Stomach smooth muscle (tissue), 2 donors: ENCODE results near the gene CLPTM1L.

Experiments used
- H3K27ac ChIP-seq: one replicate; pipeline ENCODE4 v1.7.0; 2013; ENCODE audit warnings: mild to moderate bottlenecking, low read length, inconsistent platforms
- H3K27me3 ChIP-seq, 2 donors: one replicate each; pipeline ENCODE4 v1.7.0; 2013; ENCODE audit warnings: low read length in 2 of 2; ENCODE audit not compliant: insufficient read depth in 2 of 2, control insufficient read depth in 1 of 2
- H3K36me3 ChIP-seq, 2 donors: one replicate each; pipeline ENCODE4 v1.7.0; 2013; ENCODE audit warnings: low read length in 2 of 2; ENCODE audit not compliant: control insufficient read depth in 2 of 2, insufficient read depth in 2 of 2
- H3K4me1 ChIP-seq: one replicate; pipeline ENCODE4 v1.7.0; 2013; ENCODE audit warnings: low read length; ENCODE audit not compliant: control insufficient read depth, insufficient read depth
- H3K4me3 ChIP-seq, 2 donors: one replicate each; pipeline ENCODE4 v1.7.0; 2013; ENCODE audit warnings: low read length in 2 of 2
- H3K9ac ChIP-seq, 2 donors: one replicate each; pipeline ENCODE4 v1.7.0; 2013; ENCODE audit warnings: low read length in 2 of 2, mild to moderate bottlenecking in 1 of 2
- H3K9me3 ChIP-seq, 2 donors: one replicate each; pipeline ENCODE4 v1.7.0; 2013; ENCODE audit warnings: low read length in 2 of 2; ENCODE audit not compliant: control insufficient read depth in 2 of 2
- donor health status: healthy.
- donor health status: Pancreatic carcinoma.

CLPTM1L gene

DNA sequence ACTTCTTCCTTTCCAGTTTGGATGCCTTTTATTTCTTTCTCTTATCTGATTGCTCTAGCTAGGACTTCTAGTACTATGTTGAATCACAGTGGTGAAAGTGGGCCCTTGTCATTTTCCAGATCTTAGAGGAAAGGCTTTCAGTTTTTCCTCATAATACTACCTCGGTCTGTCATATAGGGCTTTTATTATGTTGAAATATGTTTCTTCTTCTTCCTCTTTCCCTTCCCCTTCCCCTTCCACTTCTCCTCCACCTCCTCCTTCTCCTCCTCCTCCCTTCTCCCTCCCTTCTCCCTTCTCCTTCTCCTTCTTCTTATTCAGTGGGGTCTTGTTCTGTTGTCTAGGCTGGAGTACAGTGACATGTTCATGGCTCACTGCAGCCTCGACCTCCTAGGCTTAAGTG, 40.9 kb downstream of the CLPTM1L start:
- Histone ChIP-seq H3K4me3 (no peak overlapping the region), H3K9ac (no peak overlapping the region), H3K27ac (no peak overlapping the region)

GRCh38 chr5:1302258-1302657, 42.6 kb downstream of the CLPTM1L start:
- no peaks in the 10 kb centered on the region for H3K4me1 ChIP-seq
- no peak overlapping the region for H3K9ac ChIP-seq
- H3K27ac ChIP-seq: no peak overlapping the region
- H3K36me3 ChIP-seq: no peaks in the 10 kb centered on the region
- H3K9me3 ChIP-seq: no peaks in the 10 kb centered on the region
- H3K27me3 ChIP-seq: peaks cover 0 to 5% of the 10 kb centered on the region in 2 donors
- no peak overlapping the region for H3K4me3 ChIP-seq

More for the DNA sequence above, 40.9 kb downstream of the CLPTM1L start:
- Histone ChIP-seq H3K27me3 (no peaks in the 10 kb centered on the region), H3K36me3 (no peaks in the 10 kb centered on the region), H3K4me1 (no peaks in the 10 kb centered on the region), H3K9me3 (no peaks in the 10 kb centered on the region)

- no peaks in the 10 kb centered on the region for H3K4me1 ChIP-seq
- H3K36me3 ChIP-seq: no peaks in the 10 kb centered on the region
- H3K27ac ChIP-seq: no peak overlapping the region
- no peak overlapping the region for H3K4me3 ChIP-seq
- no peaks in the 10 kb centered on the region for H3K9me3 ChIP-seq
- H3K27me3 ChIP-seq: peaks cover 3 to 8% of the 10 kb centered on the region in 2 donors
- H3K9ac ChIP-seq: no peak overlapping the region
Observed at GRCh38 chr5:1300581-1301083, 44.3 kb downstream of the CLPTM1L start.

- Histone ChIP-seq H3K9ac (no peak overlapping the region), H3K9me3 (no peaks in the 10 kb centered on the region), H3K27me3 (peaks cover 8 to 9% of the 10 kb centered on the region in 2 donors), H3K4me3 (no peak overlapping the region), H3K4me1 (no peaks in the 10 kb centered on the region), H3K27ac (no peak overlapping the region), H3K36me3 (no peaks in the 10 kb centered on the region)
Observed at GRCh38 chr5:1299961-1300360, 44.9 kb downstream of the CLPTM1L start.

- Histone ChIP-seq H3K4me3 (no peak overlapping the region), H3K27ac (no peak overlapping the region), H3K4me1 (peaks cover under 1% of the 10 kb centered on the region), H3K9me3 (no peaks in the 10 kb centered on the region), H3K36me3 (no peaks in the 10 kb centered on the region), H3K9ac (no peak overlapping the region), H3K27me3 (peaks cover 8 to 12% of the 10 kb centered on the region in 2 donors)
Observed at GRCh38 chr5:1299511-1299850, 45.4 kb downstream of the CLPTM1L start.

- peaks cover 4% of the 10 kb centered on the region for H3K4me1 ChIP-seq
- H3K27ac ChIP-seq: no peak overlapping the region
- peaks cover 10 to 17% of the 10 kb centered on the region in 2 donors for H3K27me3 ChIP-seq
- H3K9ac ChIP-seq: no peak overlapping the region
- H3K9me3 ChIP-seq: no peaks in the 10 kb centered on the region
- no peak overlapping the region for H3K4me3 ChIP-seq
- no peaks in the 10 kb centered on the region for H3K36me3 ChIP-seq
Observed at GRCh38 chr5:1298723-1299510, 46.0 kb downstream of the CLPTM1L start.

DNA sequence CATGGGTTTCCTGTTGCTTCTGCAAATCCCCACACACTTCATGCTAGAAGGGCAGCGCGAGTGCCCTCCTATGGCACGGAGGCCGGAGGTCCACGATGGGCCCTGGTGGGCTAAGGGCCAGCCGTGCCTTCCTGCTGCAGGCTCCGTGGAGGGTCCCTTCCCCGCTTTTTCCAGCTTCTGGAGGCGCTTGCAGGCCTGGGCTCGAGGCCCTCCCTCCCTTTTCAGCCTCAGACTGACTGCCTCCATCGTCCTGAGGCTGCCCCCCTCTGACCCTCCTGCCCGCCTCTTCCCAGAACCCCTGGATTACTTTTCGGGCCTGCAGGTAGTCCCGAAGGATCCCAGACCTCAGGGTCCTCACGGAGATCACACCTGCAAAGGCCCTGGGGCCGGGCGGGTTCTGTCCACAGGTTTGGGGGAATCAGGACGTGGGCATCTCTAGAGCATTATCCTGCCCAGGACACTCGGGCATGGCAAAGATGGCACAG, 46.8 kb downstream of the CLPTM1L start:
- H3K4me3 ChIP-seq: no peak overlapping the region
- no peaks in the 10 kb centered on the region for H3K9me3 ChIP-seq

GRCh38 chr5:1297243-1297642, 47.7 kb downstream of the CLPTM1L start:
- H3K4me3 ChIP-seq: no peak overlapping the region
- no peaks in the 10 kb centered on the region for H3K9me3 ChIP-seq
- H3K4me1 ChIP-seq: peaks cover 4% of the 10 kb centered on the region
- no peak overlapping the region for H3K27ac ChIP-seq
- no peaks in the 10 kb centered on the region for H3K36me3 ChIP-seq
- no peak overlapping the region for H3K9ac ChIP-seq
- peaks cover 13 to 22% of the 10 kb centered on the region in 2 donors for H3K27me3 ChIP-seq

More for the DNA sequence above, 46.8 kb downstream of the CLPTM1L start:
- no peaks in the 10 kb centered on the region for H3K36me3 ChIP-seq
- no peak overlapping the region for H3K9ac ChIP-seq
- peaks cover 4% of the 10 kb centered on the region for H3K4me1 ChIP-seq
- H3K27ac ChIP-seq: no peak overlapping the region
- H3K27me3 ChIP-seq: peaks cover 13 to 17% of the 10 kb centered on the region in 2 donors

DNA sequence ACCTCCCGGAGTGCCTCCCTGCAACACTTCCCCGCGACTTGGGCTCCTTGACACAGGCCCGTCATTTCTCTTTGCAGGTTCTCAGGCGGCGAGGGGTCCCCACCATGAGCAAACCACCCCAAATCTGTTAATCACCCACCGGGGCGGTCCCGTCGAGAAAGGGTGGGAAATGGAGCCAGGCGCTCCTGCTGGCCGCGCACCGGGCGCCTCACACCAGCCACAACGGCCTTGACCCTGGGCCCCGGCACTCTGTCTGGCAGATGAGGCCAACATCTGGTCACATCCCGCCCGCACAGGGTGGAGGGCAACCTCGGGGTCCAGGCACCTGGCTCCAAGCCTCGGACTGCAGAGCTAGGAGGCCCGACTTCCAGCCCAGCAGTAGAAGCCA, 49.3 kb downstream of the CLPTM1L start:
- H3K4me3 ChIP-seq: no peak overlapping the region
- H3K27me3 ChIP-seq: peaks cover 16 to 29% of the 10 kb centered on the region in 2 donors

DNA sequence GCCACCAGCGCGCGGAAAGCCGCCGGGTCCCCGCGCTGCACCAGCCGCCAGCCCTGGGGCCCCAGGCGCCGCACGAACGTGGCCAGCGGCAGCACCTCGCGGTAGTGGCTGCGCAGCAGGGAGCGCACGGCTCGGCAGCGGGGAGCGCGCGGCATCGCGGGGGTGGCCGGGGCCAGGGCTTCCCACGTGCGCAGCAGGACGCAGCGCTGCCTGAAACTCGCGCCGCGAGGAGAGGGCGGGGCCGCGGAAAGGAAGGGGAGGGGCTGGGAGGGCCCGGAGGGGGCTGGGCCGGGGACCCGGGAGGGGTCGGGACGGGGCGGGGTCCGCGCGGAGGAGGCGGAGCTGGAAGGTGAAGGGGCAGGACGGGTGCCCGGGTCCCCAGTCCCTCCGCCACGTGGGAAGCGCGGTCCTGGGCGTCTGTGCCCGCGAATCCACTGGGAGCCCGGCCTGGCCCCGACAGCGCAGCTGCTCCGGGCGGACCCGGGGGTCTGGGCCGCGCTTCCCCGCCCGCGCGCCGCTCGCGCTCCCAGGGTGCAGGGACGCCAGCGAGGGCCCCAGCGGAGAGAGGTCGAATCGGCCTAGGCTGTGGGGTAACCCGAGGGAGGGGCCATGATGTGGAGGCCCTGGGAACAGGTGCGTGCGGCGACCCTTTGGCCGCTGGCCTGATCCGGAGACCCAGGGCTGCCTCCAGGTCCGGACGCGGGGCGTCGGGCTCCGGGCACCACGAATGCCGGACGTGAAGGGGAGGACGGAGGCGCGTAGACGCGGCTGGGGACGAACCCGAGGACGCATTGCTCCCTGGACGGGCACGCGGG, 49.9 kb downstream of the CLPTM1L start, which contains the start of gene TERT:
TSS of gene TERT (minus strand) at position 234 of the 815 bp plus-strand sequence. CDS start at position 155, 79 bp downstream.
- Histone ChIP-seq H3K27me3 (peaks cover 16 to 29% of the 10 kb centered on the region in 2 donors), H3K36me3 (no peaks in the 10 kb centered on the region), H3K4me1 (peaks cover 4% of the 10 kb centered on the region), H3K4me3 (no peak within 1 kb of the TSS), H3K27ac (no peak within 1 kb of the TSS), H3K9ac (no peak within 1 kb of the TSS), H3K9me3 (no peaks in the 10 kb centered on the region)

More for the DNA sequence above, 49.3 kb downstream of the CLPTM1L start:
- Histone ChIP-seq H3K9ac (no peak overlapping the region), H3K9me3 (no peaks in the 10 kb centered on the region), H3K27ac (no peak overlapping the region), H3K36me3 (no peaks in the 10 kb centered on the region), H3K4me1 (peaks cover 4% of the 10 kb centered on the region)
